WTC11 (cell line): ENCODE results near the gene TBPL2.

Experiments
- ARID4B ChIP-seq: sonication (generic); formaldehyde crosslinking; IDR thresholded peaks from 2 replicates; pipeline ENCODE4 v1.8.0; 2023; ENCODE audit warnings: missing genetic modification reagents, mild to moderate bottlenecking, borderline replicate concordance
- ETV6 ChIP-seq: sonication (generic); formaldehyde crosslinking; IDR thresholded peaks from 2 replicates; pipeline ENCODE4 v1.8.1; 2022; ENCODE audit warnings: mild to moderate bottlenecking, missing genetic modification reagents
- FOXK1 ChIP-seq: sonication (generic); formaldehyde crosslinking; IDR thresholded peaks from 2 replicates; pipeline ENCODE4 v1.8.0; 2022; ENCODE audit warnings: mild to moderate bottlenecking, moderate library complexity, missing genetic modification reagents
- IRF2 ChIP-seq: sonication (generic); formaldehyde crosslinking; IDR thresholded peaks from 2 replicates; pipeline ENCODE4 v1.8.0; 2022; ENCODE audit warnings: low read depth, missing genetic modification reagents, borderline replicate concordance
- JUN ChIP-seq: sonication (generic); formaldehyde crosslinking; IDR thresholded peaks from 2 replicates; pipeline ENCODE4 v1.8.0; 2023; ENCODE audit warnings: mild to moderate bottlenecking, missing genetic modification reagents
- SP1 ChIP-seq: sonication (generic); formaldehyde crosslinking; conservative IDR thresholded peaks from 2 replicates; pipeline ENCODE4 v1.8.1; 2022; ENCODE audit warnings: missing genetic modification reagents
- TEAD1 ChIP-seq: sonication (generic); formaldehyde crosslinking; IDR thresholded peaks from 2 replicates; pipeline ENCODE4 v1.8.0; 2022; ENCODE audit warnings: mild to moderate bottlenecking, missing genetic modification reagents
- TP53 ChIP-seq: sonication (generic); formaldehyde crosslinking; IDR thresholded peaks from 2 replicates; pipeline ENCODE4 v1.8.1; 2023; ENCODE audit warnings: mild to moderate bottlenecking, missing genetic modification reagents
- TF ChIP-seq, protein P1 (sequence below): fragments of 200-600 bp; IDR thresholded peaks from 2 replicates; pipeline ENCODE4 v1.8.0; 2022; ENCODE audit warnings: antibody characterized with exemption
- TF ChIP-seq, protein P2 (sequence below): sonication (generic); formaldehyde crosslinking; conservative IDR thresholded peaks from 2 replicates; pipeline ENCODE4 v1.8.1; 2022; ENCODE audit warnings: mild to moderate bottlenecking, missing genetic modification reagents
- TF ChIP-seq, protein P3 (sequence below): sonication (generic); formaldehyde crosslinking; IDR thresholded peaks from 2 replicates; pipeline ENCODE4 v1.8.0; 2023; ENCODE audit warnings: mild to moderate bottlenecking, missing genetic modification reagents
- TF ChIP-seq, protein P4 (sequence below): sonication (generic); formaldehyde crosslinking; IDR thresholded peaks from 2 replicates; pipeline ENCODE4 v1.8.0; 2022; ENCODE audit warnings: mild to moderate bottlenecking, missing genetic modification reagents

- TF ChIP-seq, protein P1, sequence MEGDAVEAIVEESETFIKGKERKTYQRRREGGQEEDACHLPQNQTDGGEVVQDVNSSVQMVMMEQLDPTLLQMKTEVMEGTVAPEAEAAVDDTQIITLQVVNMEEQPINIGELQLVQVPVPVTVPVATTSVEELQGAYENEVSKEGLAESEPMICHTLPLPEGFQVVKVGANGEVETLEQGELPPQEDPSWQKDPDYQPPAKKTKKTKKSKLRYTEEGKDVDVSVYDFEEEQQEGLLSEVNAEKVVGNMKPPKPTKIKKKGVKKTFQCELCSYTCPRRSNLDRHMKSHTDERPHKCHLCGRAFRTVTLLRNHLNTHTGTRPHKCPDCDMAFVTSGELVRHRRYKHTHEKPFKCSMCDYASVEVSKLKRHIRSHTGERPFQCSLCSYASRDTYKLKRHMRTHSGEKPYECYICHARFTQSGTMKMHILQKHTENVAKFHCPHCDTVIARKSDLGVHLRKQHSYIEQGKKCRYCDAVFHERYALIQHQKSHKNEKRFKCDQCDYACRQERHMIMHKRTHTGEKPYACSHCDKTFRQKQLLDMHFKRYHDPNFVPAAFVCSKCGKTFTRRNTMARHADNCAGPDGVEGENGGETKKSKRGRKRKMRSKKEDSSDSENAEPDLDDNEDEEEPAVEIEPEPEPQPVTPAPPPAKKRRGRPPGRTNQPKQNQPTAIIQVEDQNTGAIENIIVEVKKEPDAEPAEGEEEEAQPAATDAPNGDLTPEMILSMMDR: no peak
- TF ChIP-seq, protein P2, sequence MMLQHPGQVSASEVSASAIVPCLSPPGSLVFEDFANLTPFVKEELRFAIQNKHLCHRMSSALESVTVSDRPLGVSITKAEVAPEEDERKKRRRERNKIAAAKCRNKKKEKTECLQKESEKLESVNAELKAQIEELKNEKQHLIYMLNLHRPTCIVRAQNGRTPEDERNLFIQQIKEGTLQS (CRISPR knock-in tag): no peak
- no peak for TF ChIP-seq FOXK1 (CRISPR knock-in tag)
- no peak for TF ChIP-seq TP53
- no peak for TF ChIP-seq IRF2 (CRISPR knock-in tag)
- TF ChIP-seq TEAD1 (CRISPR knock-in tag): no peak
- TF ChIP-seq SP1 (CRISPR knock-in tag): no peak
- TF ChIP-seq JUN (CRISPR knock-in tag): no peak
- TF ChIP-seq, protein P3, sequence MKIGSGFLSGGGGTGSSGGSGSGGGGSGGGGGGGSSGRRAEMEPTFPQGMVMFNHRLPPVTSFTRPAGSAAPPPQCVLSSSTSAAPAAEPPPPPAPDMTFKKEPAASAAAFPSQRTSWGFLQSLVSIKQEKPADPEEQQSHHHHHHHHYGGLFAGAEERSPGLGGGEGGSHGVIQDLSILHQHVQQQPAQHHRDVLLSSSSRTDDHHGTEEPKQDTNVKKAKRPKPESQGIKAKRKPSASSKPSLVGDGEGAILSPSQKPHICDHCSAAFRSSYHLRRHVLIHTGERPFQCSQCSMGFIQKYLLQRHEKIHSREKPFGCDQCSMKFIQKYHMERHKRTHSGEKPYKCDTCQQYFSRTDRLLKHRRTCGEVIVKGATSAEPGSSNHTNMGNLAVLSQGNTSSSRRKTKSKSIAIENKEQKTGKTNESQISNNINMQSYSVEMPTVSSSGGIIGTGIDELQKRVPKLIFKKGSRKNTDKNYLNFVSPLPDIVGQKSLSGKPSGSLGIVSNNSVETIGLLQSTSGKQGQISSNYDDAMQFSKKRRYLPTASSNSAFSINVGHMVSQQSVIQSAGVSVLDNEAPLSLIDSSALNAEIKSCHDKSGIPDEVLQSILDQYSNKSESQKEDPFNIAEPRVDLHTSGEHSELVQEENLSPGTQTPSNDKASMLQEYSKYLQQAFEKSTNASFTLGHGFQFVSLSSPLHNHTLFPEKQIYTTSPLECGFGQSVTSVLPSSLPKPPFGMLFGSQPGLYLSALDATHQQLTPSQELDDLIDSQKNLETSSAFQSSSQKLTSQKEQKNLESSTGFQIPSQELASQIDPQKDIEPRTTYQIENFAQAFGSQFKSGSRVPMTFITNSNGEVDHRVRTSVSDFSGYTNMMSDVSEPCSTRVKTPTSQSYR (CRISPR knock-in tag): no peak
- TF ChIP-seq, protein P4, sequence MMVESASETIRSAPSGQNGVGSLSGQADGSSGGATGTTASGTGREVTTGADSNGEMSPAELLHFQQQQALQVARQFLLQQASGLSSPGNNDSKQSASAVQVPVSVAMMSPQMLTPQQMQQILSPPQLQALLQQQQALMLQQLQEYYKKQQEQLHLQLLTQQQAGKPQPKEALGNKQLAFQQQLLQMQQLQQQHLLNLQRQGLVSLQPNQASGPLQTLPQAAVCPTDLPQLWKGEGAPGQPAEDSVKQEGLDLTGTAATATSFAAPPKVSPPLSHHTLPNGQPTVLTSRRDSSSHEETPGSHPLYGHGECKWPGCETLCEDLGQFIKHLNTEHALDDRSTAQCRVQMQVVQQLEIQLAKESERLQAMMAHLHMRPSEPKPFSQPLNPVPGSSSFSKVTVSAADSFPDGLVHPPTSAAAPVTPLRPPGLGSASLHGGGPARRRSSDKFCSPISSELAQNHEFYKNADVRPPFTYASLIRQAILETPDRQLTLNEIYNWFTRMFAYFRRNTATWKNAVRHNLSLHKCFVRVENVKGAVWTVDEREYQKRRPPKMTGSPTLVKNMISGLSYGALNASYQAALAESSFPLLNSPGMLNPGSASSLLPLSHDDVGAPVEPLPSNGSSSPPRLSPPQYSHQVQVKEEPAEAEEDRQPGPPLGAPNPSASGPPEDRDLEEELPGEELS (CRISPR knock-in tag): no peak
- TF ChIP-seq ETV6 (CRISPR knock-in tag): no peak
- no peak for TF ChIP-seq ARID4B
These were observed 22.5 kb downstream of the TBPL2 start for GRCh38 chr14:55417955-55418354.
